Right renal cortex interstitium (tissue), 3 donors: ENCODE data around the gene ARRDC5. TPM values are rescaled to one million over a fixed set of nuclear protein-coding genes. Genes with fewer than 3 reads are reported as not detected.
"Not testable (repeated sequence)": the region's sequence is repeated elsewhere in the genome, so short reads cannot be mapped to it uniquely, and the experiment has no call there.

ENCODE experiments used
- DNase-seq, 3 donors: peaks; one replicate each; pipeline ENCODE4 v3.0.0-alpha.2; 2013; ENCODE audit warnings: low read depth in 3 of 3, low spot score in 2 of 3
- polyA plus RNA-seq, 3 donors: library from polyadenylated mRNA; unstranded; fragments of 120-200 nt; gene quantifications; one replicate each; pipeline ENCODE4 v1.2.1, GENCODE V29; 2013; ENCODE audit not compliant: insufficient read length in 3 of 3

The ARRDC5 gene
- polyA plus RNA-seq, 3 donors = not detected

DNA sequence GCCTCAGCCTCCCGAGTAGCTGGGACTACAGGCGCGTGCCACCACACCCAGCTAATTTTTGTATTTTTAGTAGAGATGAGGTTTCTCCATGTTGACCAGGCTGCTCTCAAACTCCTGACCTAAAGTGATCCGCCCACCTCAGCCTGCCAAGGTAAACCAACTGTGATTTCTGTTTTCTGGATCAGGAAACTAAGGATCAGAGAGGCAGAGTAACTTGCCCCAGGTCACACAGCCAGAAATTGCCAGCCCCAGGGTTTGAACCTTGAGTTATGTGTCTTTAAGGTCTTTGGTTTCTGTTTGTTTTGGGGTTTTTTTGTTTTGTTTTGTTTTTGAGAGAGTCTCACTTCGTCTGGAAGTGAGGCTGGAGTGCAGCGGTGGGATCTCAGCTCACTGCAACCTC is 31.0 kb downstream of the ARRDC5 start:
- DNase-seq = no peak

DNA sequence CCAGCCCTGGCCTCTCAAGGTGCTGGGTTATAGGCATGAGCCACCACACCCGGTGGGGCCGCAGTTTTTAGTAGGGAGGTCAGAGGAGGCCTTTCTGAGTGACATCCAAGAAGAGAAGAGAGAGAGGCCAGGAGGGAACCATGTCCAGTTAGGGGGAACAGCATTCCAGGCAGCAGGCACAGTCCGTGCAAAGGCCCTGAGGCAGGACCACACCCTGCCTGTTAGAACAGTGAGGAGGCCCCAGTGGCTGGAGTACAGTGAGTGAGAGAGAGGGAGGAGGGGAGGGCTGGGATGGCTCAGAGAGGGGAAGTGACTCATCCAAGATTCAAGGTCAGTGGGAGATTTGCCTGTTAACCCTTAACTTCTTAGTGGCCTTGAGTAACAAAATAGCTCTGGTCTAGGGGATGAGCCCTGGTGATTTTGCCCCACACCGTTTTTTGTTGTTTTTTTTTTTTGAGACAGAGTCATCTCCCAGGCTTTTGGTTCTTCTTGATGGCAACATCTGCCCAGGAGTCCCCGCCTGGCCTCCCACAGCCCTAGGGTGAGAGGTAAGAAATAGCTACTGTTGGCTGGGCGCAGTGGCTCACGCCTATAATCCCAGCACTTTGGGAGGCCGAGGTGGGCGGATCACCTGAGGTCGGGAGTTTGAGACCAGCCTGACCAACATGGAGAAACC is 32.5 kb downstream of the ARRDC5 start:
- DNase-seq = no peak

DNA sequence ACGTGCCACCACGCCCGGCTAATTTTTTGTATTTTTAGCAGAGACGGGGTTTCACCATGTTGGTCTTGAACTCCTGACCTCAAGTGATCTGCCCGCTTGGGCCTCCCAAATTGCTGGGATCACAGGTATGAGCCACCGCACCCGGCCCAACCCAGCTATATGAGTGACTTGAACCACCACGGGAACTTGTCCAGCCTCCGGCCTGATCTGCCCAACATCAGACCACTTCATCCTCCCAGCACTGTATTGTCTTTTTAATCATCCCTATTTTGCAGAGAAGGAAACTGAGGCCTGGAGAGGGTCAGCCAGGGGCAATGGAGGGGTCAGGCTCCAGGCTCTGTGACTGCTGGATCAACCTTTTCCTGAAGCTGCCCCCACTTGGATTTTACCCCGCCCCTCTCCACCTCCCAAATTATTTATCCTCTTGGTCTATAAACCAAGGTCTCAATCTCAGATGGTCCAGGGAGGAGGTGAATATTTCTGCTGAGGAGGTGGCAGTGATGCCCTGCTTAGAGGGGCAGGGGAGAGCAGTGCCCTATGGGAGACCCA is 34.3 kb downstream of the ARRDC5 start:
- DNase-seq = no peak

DNA sequence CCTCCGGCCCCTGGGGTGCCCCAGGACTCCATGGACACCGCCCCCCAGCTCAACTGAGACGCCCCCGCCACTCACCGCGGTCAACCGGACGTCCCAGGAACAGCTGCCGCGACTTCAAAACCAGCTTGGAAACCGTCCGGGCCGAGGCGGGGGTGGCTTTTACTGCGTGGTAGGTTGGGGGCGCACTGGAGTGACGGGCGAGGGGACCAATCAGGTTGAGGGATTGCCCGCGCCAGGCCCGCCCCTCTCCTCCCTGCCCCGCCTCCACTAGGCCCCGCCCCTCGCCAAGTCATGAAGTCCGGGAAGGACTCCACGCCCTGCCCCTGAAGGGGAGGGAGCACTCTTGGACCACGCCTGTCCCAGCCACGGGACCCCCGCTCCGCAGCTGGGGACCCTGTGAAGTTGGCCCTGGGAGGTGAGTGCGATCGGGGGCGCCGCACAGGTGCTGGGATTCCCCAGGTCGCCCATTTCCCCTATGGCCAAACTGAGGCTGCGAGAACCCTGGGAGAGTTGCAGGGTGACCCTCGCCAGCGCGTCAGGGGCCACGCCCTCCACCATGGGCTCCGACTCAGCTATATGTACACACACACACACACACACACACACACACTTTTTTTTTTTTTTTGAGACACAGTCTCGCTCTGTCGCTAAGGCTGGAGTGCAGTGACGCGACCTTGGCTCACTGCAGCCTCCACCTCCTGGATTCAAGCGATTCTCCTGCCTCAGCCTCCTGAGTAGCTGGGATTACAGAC is 35.0 kb downstream of the ARRDC5 start, which contains the start of gene PLIN3:
Gene PLIN3, minus strand, starts transcription at position 134 of the 752 bp plus-strand sequence. CDS start 6,273 bp downstream, outside the sequence.
- peak in 2 of 3 donors; percentile 80 to 85 for DNase-seq

DNA sequence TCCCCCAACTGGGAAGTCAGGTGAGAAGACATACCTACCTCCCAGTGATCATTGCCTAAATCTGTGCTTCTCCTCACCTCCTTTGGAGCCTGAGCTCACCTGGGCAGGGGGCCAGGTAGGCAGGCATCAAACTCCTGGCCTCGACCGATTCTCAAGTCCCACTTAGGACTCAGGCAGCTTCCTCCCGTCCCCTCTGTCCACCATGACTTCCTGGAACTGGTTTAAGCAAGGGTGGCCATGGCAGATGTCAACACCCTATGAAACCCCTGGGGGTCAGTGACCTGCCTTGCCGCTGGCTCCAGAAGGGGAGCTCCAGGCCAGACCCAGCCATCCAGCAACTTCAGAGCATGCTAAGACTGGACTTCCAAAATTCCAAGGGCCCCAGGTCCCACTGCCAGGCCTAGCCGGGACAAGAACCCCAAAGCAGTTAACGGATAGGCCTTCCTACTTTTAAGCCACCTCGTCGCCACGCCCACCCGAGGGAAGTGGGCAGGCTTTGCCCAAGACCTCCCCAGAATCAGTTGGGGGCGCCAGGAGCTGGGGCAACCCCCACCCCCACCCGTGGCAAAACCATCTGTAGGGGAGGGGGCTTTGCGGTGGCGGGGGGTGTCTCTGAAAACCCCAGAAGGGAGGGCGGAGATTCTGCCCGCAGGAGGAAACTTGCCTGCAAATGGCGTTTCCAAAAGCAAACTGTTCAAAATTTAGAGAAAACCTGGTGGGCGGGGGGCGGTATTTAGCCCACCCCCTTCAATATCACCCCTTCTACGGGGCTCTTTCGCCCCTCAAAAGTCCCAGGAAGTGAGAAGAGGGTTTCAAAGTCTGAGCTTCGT is 35.9 kb downstream of the ARRDC5 start:
- peak in 1 of 3 donors; percentile 29 for DNase-seq

DNA sequence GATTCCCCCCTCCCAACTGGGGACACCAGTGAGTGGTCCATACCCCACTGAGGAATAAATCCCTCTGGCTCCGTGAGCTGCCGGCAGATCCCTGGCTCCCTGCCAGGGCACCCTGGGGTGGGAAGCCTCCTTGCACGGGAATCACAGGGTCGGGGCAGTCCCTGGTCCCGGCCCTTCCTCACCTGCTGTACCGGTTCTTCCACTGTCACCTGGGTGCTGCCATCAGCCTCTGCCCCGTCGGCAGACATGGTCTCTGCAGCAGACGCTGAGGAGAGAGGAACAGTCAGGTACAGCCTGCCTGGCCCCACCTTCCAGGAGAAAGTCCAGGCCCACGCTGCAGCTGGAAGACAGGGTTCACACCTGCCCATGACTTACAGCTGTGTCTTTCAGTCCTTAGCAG is 41.5 kb downstream of the ARRDC5 start:
- DNase-seq = no peak

DNA sequence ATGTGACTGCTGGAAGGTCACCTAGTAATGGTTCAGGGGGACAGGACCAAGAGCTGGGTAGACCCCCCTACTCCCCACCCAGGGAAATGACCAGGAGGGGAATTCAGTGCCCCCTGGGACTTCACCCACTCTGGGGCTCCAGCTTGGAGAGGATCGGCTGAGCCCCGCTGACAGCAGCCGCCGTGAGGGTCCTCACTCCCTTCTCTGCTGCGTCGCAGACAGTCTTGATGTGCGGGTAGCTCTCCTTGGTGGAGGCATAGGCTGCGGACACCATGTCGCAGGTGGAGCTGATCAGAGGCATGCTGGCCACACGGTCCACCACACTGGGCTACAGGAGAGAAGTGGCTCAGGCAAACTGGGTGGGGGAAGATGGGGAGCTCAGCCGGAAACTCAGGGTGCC is 43.0 kb downstream of the ARRDC5 start:
- DNase-seq = no peak

DNA sequence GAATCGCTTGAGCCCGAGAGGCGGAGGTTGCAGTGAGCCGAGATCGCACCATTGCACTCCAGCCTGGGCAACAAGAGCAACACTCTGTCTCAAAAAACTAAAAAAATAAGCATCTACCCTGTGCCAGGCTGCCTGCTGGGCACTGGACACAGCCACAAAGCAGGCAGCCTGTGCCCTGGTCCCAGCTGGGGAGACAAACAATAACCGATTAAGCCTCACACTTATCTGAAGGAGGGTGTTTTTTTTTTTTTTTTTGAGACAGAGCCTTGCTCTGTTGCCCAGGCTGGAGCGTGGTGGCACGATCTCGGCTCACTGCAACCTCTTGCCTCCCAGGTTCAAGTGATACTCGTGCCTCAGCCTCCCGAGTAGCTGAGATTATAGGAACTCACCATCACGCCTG is 46.2 kb downstream of the ARRDC5 start:
- DNase-seq = not testable (repeated sequence)

DNA sequence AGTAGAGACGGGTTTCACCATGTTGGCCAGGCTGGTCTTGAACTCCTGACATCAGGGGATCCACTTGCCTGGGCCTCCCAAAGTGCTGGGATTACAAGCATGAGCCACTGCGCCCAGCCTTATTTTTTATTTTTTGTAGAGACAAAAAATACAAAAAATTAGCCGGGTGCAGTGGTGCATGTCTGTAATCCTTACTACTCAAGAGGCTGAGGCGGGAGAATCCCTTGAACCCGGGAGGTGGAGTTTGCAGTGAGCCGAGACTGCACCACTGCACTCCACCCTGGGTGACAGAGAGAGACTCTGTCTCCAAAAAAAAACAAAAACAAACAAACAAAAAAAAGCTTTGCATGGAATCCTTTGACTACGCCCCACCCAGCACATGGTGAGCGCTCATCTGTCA is 49.2 kb downstream of the ARRDC5 start:
- DNase-seq = not testable (repeated sequence)

DNA sequence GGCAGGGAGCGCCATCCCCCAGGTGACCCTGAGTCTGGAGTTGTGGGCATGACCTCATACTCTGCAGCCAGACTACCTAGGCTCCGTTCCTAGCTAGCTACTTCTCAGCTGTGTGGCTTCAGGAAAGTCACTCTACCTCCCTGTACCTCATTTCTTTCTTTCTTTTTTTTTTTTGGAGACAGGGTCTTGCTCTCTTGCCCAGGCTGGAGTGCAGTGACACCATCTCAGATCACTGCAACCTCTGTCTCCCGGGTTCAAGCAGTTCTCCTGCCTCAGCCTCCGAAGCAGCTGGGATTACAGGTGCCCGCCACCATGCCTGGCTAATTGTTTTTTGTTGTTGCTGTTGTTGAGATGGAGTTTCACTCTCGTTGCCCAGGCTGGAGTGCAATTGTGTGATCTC is 50.2 kb downstream of the ARRDC5 start:
- no peak for DNase-seq

DNA sequence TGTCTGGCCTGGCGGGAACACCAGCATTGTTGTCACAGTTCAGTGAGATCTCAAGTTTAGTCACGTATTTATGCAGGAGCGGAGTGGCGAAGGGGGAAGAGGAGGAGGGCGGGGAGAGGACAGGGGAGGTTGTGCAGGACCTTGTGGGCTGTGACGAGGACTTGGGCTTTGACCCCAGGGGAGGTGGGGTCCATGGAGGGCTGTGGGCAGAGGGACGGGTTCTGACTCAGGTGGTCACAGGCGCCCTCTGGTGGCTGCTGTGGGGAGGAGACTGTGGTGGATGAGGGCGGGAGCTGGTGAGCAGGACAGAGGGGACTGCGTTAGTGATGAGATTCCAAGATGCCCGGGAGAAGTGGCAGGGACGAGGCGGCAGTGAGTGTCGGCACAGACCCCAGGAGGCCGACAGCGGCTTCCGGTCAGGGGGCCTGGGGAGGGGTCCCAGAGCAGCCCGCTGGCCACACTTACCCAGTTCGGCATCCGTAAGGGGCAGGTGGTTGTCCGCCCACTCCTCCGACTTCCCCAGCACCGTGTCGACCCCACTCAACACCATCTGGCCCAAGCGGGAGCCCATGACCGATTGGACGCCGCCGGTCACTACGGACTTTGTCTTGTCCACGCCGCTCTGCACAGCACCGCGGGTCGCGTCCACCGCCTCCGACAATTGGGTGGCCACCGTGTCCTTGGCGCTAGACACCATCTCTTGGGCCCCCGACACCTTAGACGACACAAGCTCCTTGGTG is 51.0 kb downstream of the ARRDC5 start:
- DNase-seq = peak in 1 of 3 donors; percentile 53

DNA sequence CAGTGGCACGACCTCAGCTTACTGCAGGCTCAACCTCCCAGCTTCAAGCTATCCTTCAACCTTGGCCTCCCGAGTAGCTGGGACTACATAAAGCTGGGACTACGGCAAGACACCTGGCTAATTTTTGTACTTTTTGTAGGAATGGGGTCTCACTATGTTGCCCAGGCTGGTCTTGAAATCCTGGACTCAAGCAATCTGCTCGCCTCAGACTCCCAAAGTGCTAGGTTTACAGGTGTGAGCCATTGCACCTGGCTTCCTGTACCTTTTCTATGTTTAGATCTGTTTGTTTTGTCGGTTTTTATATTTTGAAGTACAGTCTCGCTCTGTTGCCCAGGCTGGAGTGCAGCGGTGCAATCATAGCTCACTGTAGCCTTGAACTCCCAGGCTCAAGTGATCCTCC is 53.7 kb downstream of the ARRDC5 start:
- no peak for DNase-seq

DNA sequence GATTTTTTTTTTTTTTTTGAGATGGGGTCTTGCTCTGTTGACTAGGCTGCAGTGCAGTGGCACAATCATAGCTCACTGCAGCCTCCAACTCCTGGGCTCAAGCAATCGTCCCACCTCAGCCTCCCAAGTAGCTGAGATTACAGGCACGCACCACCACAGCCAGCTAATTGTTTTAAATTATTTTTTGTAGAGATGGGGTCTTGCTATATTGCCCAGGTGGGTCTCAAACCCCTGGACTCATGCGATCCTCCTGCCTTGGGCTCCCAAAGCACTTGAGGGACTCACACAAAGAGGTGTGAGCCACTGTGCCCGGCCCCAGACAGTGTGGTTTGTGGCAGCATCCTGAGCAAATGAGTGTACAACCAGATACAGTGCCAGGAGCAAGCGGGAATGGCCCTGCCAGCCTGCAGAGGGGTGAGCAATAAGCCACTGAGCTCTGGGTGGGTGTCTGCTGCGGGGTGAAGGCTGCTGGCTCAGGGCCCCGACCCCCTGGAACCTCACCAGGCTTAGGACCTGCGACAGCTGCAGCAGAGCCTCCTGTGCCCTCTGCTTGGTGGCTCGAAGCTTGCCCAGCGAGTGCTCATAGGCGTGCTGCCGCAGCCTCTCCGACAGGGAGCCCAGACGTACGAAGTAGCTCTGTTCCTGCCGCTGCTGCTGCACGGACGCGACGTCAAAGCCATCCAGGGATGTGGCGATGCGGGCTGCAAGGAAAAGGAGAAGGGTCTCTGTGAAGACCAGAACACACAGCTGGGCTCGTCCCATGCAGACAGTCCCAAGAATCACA is 55.3 kb downstream of the ARRDC5 start:
- DNase-seq = no peak

DNA sequence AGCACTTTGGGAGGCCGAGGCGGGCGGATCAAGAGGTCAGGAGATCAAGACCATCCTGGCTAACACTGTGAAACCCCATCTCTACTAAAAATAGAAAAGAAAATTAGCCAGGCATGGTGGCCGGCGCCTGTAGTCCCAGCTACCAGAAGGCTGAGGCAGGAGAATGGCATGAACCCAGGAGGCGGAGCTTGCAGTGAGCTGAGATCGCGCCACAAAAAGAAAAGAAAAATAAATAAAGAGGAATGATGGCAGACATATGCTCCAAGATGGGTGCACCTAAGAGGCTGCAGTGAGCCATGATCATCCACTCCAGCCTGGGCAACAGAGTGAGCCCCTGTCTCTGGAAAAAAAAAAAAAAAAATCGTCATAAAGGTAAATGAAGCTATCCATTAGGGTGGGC is 56.7 kb downstream of the ARRDC5 start:
- not testable (repeated sequence) for DNase-seq

DNA sequence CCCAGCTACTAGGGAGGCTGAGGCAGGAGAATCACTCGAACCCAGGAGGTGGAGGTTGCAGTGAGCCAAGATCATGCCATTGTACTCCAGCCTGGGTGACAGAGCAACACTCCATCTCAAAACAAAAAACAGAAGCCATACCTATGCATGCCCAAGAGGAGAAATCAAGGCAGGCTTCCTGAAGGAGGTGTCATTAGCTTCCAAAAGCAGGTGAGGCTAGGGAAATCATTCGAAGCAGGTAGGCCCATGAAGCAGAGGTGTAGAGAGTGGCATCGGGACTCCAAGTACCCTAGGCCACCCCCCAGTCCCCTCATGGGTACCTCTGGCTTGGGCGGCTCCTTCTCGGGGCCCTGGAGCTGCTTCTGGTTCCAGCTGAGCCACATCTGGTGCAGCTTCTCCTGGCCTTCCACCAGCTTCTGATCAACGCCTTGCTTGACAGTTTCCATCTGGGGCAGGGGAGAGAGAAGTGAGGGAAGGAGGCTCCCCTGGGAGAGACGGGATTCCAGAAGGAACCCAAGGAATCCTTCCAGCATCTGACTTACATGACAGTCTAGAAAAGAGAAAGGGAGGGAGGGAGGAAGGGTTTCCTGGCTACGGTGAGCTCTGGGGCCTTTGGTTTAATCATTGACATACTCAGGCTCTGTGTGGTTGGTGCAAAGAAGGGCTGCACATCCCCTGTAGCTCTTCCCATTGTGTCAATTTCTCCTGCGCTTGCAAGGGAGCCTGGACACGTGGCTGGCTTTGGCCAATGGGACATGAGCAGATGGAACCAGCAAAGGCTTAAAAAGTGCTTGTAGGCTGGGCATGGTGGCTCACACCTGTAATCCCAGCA is 58.1 kb downstream of the ARRDC5 start:
- peak in 1 of 3 donors; percentile 47 for DNase-seq

DNA sequence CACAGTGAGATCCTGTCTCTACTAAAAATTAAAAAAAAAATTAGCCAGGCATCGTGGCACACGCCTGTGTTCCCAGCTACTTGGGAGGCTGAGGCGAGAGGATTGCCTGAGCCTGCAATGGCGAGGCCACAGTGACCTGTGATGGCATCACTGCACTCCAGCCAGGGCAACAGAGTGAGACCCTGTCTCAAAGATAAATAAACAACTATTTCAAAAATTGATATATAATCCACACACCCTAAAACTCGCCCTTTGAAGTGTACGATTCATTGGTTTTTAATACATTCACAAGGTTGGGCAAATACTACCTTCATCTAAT is 59.1 kb downstream of the ARRDC5 start:
- DNase-seq = no peak
